ENCODE results near the gene DNAJB14. TPM values are rescaled to one million over a fixed set of nuclear protein-coding genes. Genes with fewer than 3 reads are reported as not detected.

Gene DNAJB14
- total RNA-seq, 3 donors from 2014 or later = 49.4 to 55.3 (median 54.2) TPM

DNA sequence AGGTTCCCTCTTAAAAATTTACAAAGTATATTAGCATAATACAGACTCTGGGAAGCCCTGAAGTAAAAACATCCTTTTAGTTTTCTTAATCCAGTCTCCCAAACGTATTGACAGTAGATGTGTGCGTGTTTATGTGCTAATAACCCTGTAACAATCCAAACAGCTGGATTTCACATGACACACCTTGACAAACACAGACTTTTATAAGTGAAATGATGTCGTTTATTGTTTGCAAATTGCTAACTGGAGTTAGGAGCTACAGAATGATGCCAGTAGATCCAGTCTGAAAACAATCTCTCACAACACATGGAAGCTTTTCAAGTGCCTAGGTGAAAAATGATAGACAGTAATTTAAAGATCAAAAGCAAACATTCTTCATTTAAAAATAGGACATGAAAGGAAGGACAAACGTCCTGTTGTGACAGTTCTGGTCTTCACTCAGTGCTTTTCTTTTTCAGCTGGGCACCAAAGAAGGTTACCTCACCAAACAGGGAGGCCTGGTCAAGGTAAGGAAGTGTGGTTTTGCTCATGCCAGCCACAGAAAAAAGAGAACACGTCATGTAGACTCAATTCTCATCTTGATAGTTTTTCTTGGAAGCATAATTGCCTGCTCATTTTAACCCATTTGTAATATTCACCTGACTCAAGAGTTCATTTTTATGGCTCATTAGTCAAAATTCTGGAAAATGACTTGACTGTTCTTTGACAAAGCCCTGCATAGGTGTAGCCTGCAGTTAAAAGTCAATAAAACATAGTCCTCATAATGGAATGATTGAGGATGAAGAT is 85.1 kb downstream of the DNAJB14 start:
- Histone ChIP-seq H3K36me3 (ENCODE audit: low read depth) (no peaks in the 10 kb centered on the region), H3K4me3 (no peak overlapping the region), H3K9me3 (no peaks in the 10 kb centered on the region), H3K4me1 (ENCODE audit: low read depth) (peaks cover 4% of the 10 kb centered on the region)
- TF ChIP-seq, protein P1, sequence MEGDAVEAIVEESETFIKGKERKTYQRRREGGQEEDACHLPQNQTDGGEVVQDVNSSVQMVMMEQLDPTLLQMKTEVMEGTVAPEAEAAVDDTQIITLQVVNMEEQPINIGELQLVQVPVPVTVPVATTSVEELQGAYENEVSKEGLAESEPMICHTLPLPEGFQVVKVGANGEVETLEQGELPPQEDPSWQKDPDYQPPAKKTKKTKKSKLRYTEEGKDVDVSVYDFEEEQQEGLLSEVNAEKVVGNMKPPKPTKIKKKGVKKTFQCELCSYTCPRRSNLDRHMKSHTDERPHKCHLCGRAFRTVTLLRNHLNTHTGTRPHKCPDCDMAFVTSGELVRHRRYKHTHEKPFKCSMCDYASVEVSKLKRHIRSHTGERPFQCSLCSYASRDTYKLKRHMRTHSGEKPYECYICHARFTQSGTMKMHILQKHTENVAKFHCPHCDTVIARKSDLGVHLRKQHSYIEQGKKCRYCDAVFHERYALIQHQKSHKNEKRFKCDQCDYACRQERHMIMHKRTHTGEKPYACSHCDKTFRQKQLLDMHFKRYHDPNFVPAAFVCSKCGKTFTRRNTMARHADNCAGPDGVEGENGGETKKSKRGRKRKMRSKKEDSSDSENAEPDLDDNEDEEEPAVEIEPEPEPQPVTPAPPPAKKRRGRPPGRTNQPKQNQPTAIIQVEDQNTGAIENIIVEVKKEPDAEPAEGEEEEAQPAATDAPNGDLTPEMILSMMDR (IDR thresholded peaks at IDR 0.05) = no peak
- ATAC-seq (peak; percentile 57), DNase-seq (no peak)
- intact Hi-C loops (cut with DNase I, micrococcal nuclease) = no loop called here

- DNase-seq (no peak), ATAC-seq (no peak)
- Histone ChIP-seq H3K4me3 (no peak overlapping the region), H3K36me3 (ENCODE audit: low read depth) (no peaks in the 10 kb centered on the region), H3K9me3 (no peaks in the 10 kb centered on the region), H3K4me1 (ENCODE audit: low read depth) (peaks cover 4% of the 10 kb centered on the region)
- TF ChIP-seq, protein P1 (IDR thresholded peaks at IDR 0.05) = no peak
- intact Hi-C loops (cut with DNase I, micrococcal nuclease) = no loop called here
Measured at GRCh38 chr4:99860521-99860920, 85.9 kb downstream of the DNAJB14 start.

DNA sequence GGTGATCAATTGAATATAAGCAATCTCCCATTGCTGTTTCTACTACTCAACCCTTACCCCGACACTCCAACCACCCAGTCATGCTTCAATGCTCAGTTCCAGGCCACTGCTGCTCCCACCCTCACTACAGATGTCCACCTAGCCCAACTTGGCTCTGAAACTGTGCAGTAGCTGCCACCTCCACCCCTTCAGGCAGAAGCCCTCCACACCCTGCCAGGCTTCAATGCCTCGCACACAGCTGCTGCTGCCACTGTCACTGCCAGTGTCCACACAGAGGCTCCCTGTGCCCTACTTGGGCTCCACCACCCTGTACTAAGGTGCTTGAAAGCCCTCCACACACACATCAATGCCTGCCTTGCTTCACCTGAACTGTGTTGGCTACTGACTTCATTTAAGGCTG is 86.8 kb downstream of the DNAJB14 start:
- intact Hi-C loops (cut with DNase I, micrococcal nuclease) = no loop called here
- DNase-seq (no peak), ATAC-seq (no peak)
- TF ChIP-seq, protein P1 (IDR thresholded peaks at IDR 0.05) = no peak
- Histone ChIP-seq H3K36me3 (ENCODE audit: low read depth) (no peaks in the 10 kb centered on the region), H3K9me3 (no peaks in the 10 kb centered on the region), H3K4me1 (ENCODE audit: low read depth) (no peaks in the 10 kb centered on the region), H3K4me3 (no peak overlapping the region)

DNA sequence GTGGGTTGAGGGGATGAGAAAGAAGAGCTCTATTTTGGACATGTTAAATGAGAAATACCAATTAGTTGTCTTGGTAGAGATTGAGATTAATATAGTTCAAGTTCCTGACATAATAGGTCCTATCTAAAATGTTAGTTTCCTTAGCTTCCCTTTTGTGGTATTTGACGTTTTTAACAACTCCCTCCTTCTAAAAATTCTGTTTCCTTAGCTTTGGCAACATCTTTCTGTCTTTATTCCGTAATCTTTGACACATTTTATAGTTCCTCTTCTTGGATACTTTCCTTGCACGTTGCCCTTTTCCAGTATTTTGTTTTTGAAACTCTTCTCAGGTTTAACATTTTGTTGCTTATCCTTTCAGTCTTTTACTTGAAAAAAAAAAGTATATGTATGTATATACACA is 89.1 kb downstream of the DNAJB14 start:
- no peaks in the 10 kb centered on the region for H3K4me1 ChIP-seq (ENCODE audit: low read depth)
- no peaks in the 10 kb centered on the region for H3K36me3 ChIP-seq (ENCODE audit: low read depth)
- TF ChIP-seq, protein P1 (IDR thresholded peaks at IDR 0.05) = no peak
- DNase-seq (no peak), ATAC-seq (no peak)
- no peak overlapping the region for H3K4me3 ChIP-seq
- intact Hi-C loops (cut with DNase I, micrococcal nuclease) = no loop called here
- no peaks in the 10 kb centered on the region for H3K9me3 ChIP-seq

DNA sequence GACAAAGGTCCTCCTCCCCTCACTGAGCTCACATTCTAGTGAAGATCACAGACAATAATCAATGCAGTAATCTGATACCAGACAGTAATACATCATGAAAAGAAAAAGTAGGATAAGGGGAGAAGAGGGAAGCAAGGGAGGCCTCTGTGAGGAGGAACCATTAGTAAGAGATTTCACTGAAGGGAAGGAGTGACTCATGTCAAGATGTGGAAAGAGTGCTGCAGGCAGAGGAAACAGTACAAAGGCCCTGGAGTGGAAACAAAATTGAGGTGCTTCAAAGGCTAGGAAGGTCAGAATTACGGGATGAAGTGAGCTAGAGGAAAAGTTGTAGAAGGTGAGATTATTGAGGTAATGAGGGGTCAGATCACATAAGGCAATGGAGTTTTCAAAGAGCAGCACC is 90.3 kb downstream of the DNAJB14 start:
- Histone ChIP-seq H3K4me3 (no peak overlapping the region), H3K4me1 (ENCODE audit: low read depth) (no peaks in the 10 kb centered on the region), H3K9me3 (no peaks in the 10 kb centered on the region), H3K36me3 (ENCODE audit: low read depth) (no peaks in the 10 kb centered on the region)
- peak; percentile 65 for ATAC-seq
- TF ChIP-seq, protein P1 (IDR thresholded peaks at IDR 0.05) = no peak
- intact Hi-C loops (cut with DNase I, micrococcal nuclease) = no loop called here
- no peak for DNase-seq

Data from mucosa of descending colon (tissue), 3 donors.